ENCODE measurements around the gene AAMP. TPM values are rescaled to one million over a fixed set of nuclear protein-coding genes. Genes with fewer than 3 reads are reported as not detected.

The AAMP gene
- total and polyA plus RNA-seq, 4 experiments from 2014 or later = 66.2 to 101 (median 72.6) TPM

- no peak for DNase-seq
- no peaks in the 10 kb centered on the region for H3K9me3 ChIP-seq (ENCODE audit: control insufficient read depth in 1 of 2, low read length in 2 of 2)
- no peak overlapping the region for H3K27ac ChIP-seq (ENCODE audit: low read depth, low read length)
- H3K4me3 Mint-ChIP-seq = peak overlapping the region in 1 of 8 donors; percentile 49
- peaks cover 22 to 39% of the 10 kb centered on the region in 2 donors for H3K36me3 Mint-ChIP-seq
- peaks cover 13 to 33% (median 20%) of the 10 kb centered on the region in 4 donors for H3K4me1 Mint-ChIP-seq
- no peaks in the 10 kb centered on the region for H3K9me3 Mint-ChIP-seq
- ChIA-PET CTCF (ENCODE audit: partially characterized antibody) (no interaction called here), POLR2A (ENCODE audit: partially characterized antibody) (no interaction called here)
- peaks cover 48% of the 10 kb centered on the region for H3K36me3 ChIP-seq (ENCODE audit: insufficient read depth, low read length)
- H3K27me3 ChIP-seq (ENCODE audit: insufficient read depth, low read length) = no peaks in the 10 kb centered on the region
- H3K4me1 ChIP-seq (ENCODE audit: insufficient read depth, low read length) = peaks cover 7% of the 10 kb centered on the region
- H3K27me3 Mint-ChIP-seq = no peaks in the 10 kb centered on the region
- H3K27ac Mint-ChIP-seq = peak overlapping the region in 1 of 7 donors; percentile 55
- H3K4me3 ChIP-seq (ENCODE audit: low read length in 2 of 2) = no peak overlapping the region
- intact Hi-C loops (cut with micrococcal nuclease) = no loop called here
Measured at GRCh38 chr2:218264773-218265561, 5.0 kb downstream of the AAMP start.

DNA sequence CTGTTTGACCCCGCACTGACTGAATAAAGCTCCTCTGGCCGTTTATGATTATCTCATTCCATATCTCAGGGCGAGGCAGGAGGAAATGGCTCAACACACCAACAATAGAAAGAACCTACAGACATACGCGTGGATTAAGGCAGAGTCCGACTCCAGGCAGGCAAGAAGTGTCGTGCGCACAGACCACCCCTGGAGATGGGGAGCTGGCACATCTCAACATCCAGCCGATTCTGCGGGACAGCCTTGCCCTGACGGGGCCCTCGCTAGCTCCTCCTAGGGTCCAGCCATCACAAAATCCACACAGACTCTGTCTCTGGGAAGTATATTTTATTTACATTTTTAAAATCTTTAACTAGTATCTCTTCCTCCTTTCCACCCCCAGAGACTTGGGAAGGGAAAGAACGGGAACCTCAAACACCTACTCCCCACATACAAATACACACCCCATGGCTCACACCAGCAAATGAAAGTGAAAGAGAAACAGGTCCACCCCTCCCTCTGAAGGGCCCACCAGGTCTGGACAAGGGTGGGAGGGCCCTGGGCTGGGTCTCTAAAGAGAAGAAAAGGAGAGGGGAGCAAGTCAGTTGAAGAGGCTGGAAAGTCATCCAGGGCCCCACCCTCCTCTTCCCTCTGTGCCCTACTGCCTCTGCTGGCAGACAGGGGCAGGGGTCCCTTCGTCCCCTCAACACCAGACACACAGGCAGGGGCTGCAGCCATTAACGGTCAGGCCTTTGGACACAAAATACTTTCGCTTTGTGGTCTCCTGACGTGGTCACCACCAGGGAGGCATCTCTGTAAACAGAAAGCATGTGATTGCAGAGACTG, 5.9 kb downstream of the AAMP start:
- Mint-ChIP-seq H3K4me1 (peaks cover 8 to 25% (median 15%) of the 10 kb centered on the region in 4 donors), H3K4me3 (peak overlapping the region in 1 of 8 donors; percentile 11), H3K36me3 (peaks cover 19 to 32% of the 10 kb centered on the region in 2 donors), H3K9me3 (no peaks in the 10 kb centered on the region), H3K27ac (peak overlapping the region in 2 of 7 donors; percentile 47 to 78), H3K27me3 (no peaks in the 10 kb centered on the region)
- no peak for DNase-seq
- intact Hi-C loops (cut with micrococcal nuclease) = no loop called here
- Histone ChIP-seq H3K4me3 (ENCODE audit: low read length in 2 of 2) (no peak overlapping the region), H3K36me3 (ENCODE audit: insufficient read depth, low read length) (peaks cover 48% of the 10 kb centered on the region), H3K27me3 (ENCODE audit: insufficient read depth, low read length) (no peaks in the 10 kb centered on the region), H3K9me3 (ENCODE audit: control insufficient read depth in 1 of 2, low read length in 2 of 2) (no peaks in the 10 kb centered on the region), H3K4me1 (ENCODE audit: insufficient read depth, low read length) (peaks cover 3% of the 10 kb centered on the region), H3K27ac (ENCODE audit: low read depth, low read length) (no peak overlapping the region)
- ChIA-PET CTCF (ENCODE audit: partially characterized antibody) (no interaction called here), POLR2A (ENCODE audit: partially characterized antibody) (no interaction called here)

DNA sequence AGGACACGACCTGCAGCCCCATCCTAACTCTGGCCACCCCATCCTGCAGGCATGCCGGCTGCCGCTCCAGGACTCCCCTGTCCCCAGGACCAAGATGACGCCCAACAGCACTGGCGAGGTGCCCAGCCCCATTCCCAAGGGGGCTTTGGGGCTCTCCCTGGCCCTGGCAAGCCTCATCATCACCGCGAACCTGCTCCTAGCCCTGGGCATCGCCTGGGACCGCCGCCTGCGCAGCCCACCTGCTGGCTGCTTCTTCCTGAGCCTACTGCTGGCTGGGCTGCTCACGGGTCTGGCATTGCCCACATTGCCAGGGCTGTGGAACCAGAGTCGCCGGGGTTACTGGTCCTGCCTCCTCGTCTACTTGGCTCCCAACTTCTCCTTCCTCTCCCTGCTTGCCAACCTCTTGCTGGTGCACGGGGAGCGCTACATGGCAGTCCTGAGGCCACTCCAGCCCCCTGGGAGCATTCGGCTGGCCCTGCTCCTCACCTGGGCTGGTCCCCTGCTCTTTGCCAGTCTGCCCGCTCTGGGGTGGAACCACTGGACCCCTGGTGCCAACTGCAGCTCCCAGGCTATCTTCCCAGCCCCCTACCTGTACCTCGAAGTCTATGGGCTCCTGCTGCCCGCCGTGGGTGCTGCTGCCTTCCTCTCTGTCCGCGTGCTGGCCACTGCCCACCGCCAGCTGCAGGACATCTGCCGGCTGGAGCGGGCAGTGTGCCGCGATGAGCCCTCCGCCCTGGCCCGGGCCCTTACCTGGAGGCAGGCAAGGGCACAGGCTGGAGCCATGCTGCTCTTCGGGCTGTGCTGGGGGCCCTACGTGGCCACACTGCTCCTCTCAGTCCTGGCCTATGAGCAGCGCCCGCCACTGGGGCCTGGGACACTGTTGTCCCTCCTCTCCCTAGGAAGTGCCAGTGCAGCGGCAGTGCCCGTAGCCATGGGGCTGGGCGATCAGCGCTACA, 7.0 kb downstream of the AAMP start:
- no peaks in the 10 kb centered on the region for H3K4me1 ChIP-seq (ENCODE audit: insufficient read depth, low read length)
- intact Hi-C loops (cut with micrococcal nuclease) = no loop called here
- DNase-seq = no peak
- Mint-ChIP-seq H3K9me3 (no peaks in the 10 kb centered on the region), H3K27me3 (no peaks in the 10 kb centered on the region), H3K36me3 (peaks cover 19 to 32% of the 10 kb centered on the region in 2 donors), H3K4me3 (no peak overlapping the region), H3K27ac (peak overlapping the region in 2 of 7 donors; percentile 23 to 30), H3K4me1 (peaks cover 8 to 21% (median 14%) of the 10 kb centered on the region in 4 donors)
- no peak overlapping the region for H3K4me3 ChIP-seq (ENCODE audit: low read length in 2 of 2)
- no peaks in the 10 kb centered on the region for H3K9me3 ChIP-seq (ENCODE audit: control insufficient read depth in 1 of 2, low read length in 2 of 2)
- H3K27ac ChIP-seq (ENCODE audit: low read depth, low read length) = no peak overlapping the region
- H3K27me3 ChIP-seq (ENCODE audit: insufficient read depth, low read length) = no peaks in the 10 kb centered on the region
- H3K36me3 ChIP-seq (ENCODE audit: insufficient read depth, low read length) = peaks cover 48% of the 10 kb centered on the region
- CTCF ChIA-PET (ENCODE audit: partially characterized antibody) = interaction anchor here (1.1 to 10.5 kb wide), 2 partner anchors 9 to 78 kb away, joined by 3 to 157 read pairs; no protein-coding TSS in a partner anchor
- POLR2A ChIA-PET (ENCODE audit: partially characterized antibody) = no interaction called here

DNA sequence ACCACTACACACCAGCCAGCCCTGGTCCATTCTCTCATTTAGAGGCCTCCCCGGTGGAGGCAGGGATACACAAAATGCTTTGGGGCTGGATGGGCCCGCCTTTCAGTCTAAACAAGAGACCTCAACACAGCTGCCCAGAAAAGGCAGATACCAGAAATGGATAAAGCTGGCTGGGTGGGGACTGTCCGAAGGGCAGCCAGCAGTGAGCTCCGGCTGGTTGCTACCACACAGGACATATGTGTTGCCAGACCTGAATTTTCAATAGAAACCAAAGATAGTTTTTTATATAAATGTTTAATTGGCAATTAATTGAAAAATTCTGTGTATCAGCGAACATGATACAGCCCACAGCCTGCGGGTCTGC, 7.7 kb downstream of the AAMP start:
- intact Hi-C loops (cut with micrococcal nuclease) = no loop called here
- Mint-ChIP-seq H3K9me3 (no peaks in the 10 kb centered on the region), H3K4me1 (peaks cover 13 to 22% (median 15%) of the 10 kb centered on the region in 4 donors), H3K36me3 (peaks cover 14 to 31% of the 10 kb centered on the region in 2 donors), H3K27me3 (no peaks in the 10 kb centered on the region), H3K27ac (peak overlapping the region in 1 of 7 donors; percentile 10), H3K4me3 (no peak overlapping the region)
- ChIA-PET POLR2A (ENCODE audit: partially characterized antibody) (interaction anchor here (0.9 kb wide), 1 partner anchor 41 kb away, joined by 4 read pairs; no protein-coding TSS in a partner anchor), CTCF (ENCODE audit: partially characterized antibody) (interaction anchor here (1.1 to 10.5 kb wide), 2 partner anchors 10 to 77 kb away, joined by 3 to 157 read pairs; no protein-coding TSS in a partner anchor)
- Histone ChIP-seq H3K4me3 (ENCODE audit: low read length in 2 of 2) (no peak overlapping the region), H3K9me3 (ENCODE audit: control insufficient read depth in 1 of 2, low read length in 2 of 2) (no peaks in the 10 kb centered on the region), H3K4me1 (ENCODE audit: insufficient read depth, low read length) (peaks cover 5% of the 10 kb centered on the region), H3K36me3 (ENCODE audit: insufficient read depth, low read length) (peaks cover 43% of the 10 kb centered on the region), H3K27ac (ENCODE audit: low read depth, low read length) (no peak overlapping the region), H3K27me3 (ENCODE audit: insufficient read depth, low read length) (no peaks in the 10 kb centered on the region)
- no peak for DNase-seq

GRCh38 chr2:218261423-218262236, 8.3 kb downstream of the AAMP start:
- Mint-ChIP-seq H3K27ac (peak overlapping the region in 2 of 7 donors; percentile 10 to 82), H3K9me3 (no peaks in the 10 kb centered on the region), H3K4me3 (no peak overlapping the region), H3K36me3 (peaks cover 8 to 28% of the 10 kb centered on the region in 2 donors), H3K27me3 (no peaks in the 10 kb centered on the region), H3K4me1 (peaks cover 11 to 26% (median 13%) of the 10 kb centered on the region in 4 donors)
- CTCF ChIA-PET (ENCODE audit: partially characterized antibody) = interaction anchor here (0.9 to 10.5 kb wide), 3 partner anchors 9 to 77 kb away, joined by 3 to 157 read pairs (median 3); no protein-coding TSS in a partner anchor
- Histone ChIP-seq H3K4me1 (ENCODE audit: insufficient read depth, low read length) (peaks cover 10% of the 10 kb centered on the region), H3K27me3 (ENCODE audit: insufficient read depth, low read length) (no peaks in the 10 kb centered on the region), H3K27ac (ENCODE audit: low read depth, low read length) (no peak overlapping the region), H3K4me3 (ENCODE audit: low read length in 2 of 2) (no peak overlapping the region), H3K9me3 (ENCODE audit: control insufficient read depth in 1 of 2, low read length in 2 of 2) (no peaks in the 10 kb centered on the region), H3K36me3 (ENCODE audit: insufficient read depth, low read length) (peaks cover 37% of the 10 kb centered on the region)
- POLR2A ChIA-PET (ENCODE audit: partially characterized antibody) = interaction anchor here (0.9 kb wide), 1 partner anchor 41 kb away, joined by 4 read pairs; no protein-coding TSS in a partner anchor
- intact Hi-C loops (cut with micrococcal nuclease) = no loop called here
- DNase-seq = no peak

DNA sequence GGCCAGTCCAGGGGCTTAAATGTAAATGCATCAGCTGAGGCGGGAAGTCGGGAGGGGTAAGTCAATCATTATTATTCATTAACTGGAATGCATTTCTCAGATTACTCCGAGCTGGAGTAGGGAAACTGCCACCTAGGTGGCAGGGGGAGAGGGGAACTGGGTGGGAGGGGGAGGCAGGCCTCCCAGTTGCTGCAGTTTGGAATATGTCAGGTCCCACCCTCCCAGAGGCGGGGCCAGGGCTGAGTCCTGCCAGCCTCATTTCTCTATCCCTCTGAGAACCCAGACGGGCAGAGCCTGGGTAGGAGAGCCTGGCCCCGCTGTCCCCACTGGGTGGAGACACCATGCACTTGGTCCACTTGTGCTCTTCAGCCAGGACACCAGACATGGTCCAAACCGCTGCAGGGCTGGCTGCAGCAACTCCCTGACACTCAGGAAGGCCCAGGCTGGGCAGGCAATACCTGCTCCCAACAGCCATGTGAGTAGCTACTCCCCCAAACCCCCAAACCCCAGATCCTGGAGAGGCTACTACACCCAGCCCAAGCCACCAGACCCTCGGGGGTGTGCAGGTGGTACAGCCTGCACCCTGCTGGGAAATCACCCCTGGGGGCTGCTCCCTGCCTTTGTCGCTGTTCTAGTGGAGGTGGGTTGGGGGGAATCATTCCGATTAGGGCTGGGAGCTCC, 9.1 kb downstream of the AAMP start, which contains the start of gene GPBAR1:
Gene GPBAR1 (plus strand): TSS at position 274 of the 681 bp plus-strand sequence. CDS start 1,710 bp downstream, outside the sequence.
- intact Hi-C loops (cut with micrococcal nuclease) = no loop called here
- peak within 1 kb of the TSS in 6 of 7 donors; percentile 10 to 82 (median 54) for H3K27ac Mint-ChIP-seq
- peaks cover 9 to 26% (median 12%) of the 10 kb centered on the region in 4 donors for H3K4me1 Mint-ChIP-seq
- H3K27me3 Mint-ChIP-seq = no peaks in the 10 kb centered on the region
- H3K27me3 ChIP-seq (ENCODE audit: insufficient read depth, low read length) = no peaks in the 10 kb centered on the region
- CTCF ChIA-PET (ENCODE audit: partially characterized antibody) = interaction anchor here (0.9 to 10.5 kb wide), 4 partner anchors 9 to 96 kb away, joined by 3 to 157 read pairs (median 32); partner anchors contain the start of gene CATIP
- H3K36me3 ChIP-seq (ENCODE audit: insufficient read depth, low read length) = peaks cover 32% of the 10 kb centered on the region
- no peaks in the 10 kb centered on the region for H3K9me3 ChIP-seq (ENCODE audit: control insufficient read depth in 1 of 2, low read length in 2 of 2)
- H3K27ac ChIP-seq (ENCODE audit: low read depth, low read length) = no peak within 1 kb of the TSS
- peaks cover 5 to 31% of the 10 kb centered on the region in 2 donors for H3K36me3 Mint-ChIP-seq
- H3K4me1 ChIP-seq (ENCODE audit: insufficient read depth, low read length) = peaks cover 10% of the 10 kb centered on the region
- POLR2A ChIA-PET (ENCODE audit: partially characterized antibody) = no interaction called here
- no peak within 1 kb of the TSS for H3K4me3 ChIP-seq (ENCODE audit: low read length in 2 of 2)
- H3K9me3 Mint-ChIP-seq = no peaks in the 10 kb centered on the region
- DNase-seq = no peak
- H3K4me3 Mint-ChIP-seq = peak within 1 kb of the TSS in 1 of 8 donors; percentile 20
